Measurements from ENCODE around the gene EDIL3.

GRCh38 chr5:84085387-84086041 lies 299.2 kb downstream of the EDIL3 start:
- no peak for TF ChIP-seq POLR2A (IDR thresholded peaks at IDR 0.05)
- TF ChIP-seq, protein P1, sequence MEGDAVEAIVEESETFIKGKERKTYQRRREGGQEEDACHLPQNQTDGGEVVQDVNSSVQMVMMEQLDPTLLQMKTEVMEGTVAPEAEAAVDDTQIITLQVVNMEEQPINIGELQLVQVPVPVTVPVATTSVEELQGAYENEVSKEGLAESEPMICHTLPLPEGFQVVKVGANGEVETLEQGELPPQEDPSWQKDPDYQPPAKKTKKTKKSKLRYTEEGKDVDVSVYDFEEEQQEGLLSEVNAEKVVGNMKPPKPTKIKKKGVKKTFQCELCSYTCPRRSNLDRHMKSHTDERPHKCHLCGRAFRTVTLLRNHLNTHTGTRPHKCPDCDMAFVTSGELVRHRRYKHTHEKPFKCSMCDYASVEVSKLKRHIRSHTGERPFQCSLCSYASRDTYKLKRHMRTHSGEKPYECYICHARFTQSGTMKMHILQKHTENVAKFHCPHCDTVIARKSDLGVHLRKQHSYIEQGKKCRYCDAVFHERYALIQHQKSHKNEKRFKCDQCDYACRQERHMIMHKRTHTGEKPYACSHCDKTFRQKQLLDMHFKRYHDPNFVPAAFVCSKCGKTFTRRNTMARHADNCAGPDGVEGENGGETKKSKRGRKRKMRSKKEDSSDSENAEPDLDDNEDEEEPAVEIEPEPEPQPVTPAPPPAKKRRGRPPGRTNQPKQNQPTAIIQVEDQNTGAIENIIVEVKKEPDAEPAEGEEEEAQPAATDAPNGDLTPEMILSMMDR (IDR thresholded peaks at IDR 0.05): no peak
